CD4-positive, alpha-beta T cell treated with Interleukin-2 at 100 ng/mL for 4 hours (primary cell): ENCODE results near the gene ASCL3.
"Not testable (repeated sequence)": the region's sequence is repeated elsewhere in the genome, so short reads cannot be mapped to it uniquely, and the experiment has no call there.

ENCODE experiments used
- DNase-seq: peaks from one replicate; pipeline ENCODE4 v3.0.0-alpha.2; 2020; ENCODE audit warnings: low spot score

ASCL3 gene

DNA sequence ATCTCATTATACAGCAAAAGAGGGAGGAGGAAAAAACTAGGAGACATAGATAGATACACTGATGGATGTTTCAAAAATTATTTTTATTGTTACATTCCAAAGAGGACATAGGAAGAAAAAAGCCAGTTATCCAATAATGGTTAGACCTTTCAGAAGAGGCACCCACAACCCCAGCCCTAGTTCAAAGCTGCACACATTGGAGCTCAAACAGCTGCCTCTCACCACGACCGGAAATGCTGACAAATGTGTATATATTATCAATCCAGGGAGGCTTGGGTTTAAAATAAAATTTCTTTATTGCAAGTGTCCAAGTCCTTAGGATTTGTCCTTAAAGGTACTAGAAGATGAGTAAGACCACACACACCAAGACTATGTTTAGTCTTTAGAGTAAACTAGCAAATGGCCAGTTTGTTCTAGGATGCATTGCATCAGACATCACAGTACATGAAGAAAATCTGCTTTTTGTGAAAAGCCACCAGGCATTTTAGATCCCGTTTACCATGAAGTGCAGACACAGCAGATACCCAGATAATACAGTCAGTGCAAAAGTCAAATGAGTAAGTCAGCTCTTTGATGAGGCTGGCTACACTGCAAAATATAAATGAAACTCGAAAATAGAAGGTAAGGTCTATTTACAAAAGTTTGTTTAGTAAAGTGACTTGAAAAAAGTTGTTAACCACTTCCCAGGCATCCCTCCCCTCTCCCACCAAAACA, 4.6 kb upstream of the ASCL3 start:
- DNase-seq, result no peak

DNA sequence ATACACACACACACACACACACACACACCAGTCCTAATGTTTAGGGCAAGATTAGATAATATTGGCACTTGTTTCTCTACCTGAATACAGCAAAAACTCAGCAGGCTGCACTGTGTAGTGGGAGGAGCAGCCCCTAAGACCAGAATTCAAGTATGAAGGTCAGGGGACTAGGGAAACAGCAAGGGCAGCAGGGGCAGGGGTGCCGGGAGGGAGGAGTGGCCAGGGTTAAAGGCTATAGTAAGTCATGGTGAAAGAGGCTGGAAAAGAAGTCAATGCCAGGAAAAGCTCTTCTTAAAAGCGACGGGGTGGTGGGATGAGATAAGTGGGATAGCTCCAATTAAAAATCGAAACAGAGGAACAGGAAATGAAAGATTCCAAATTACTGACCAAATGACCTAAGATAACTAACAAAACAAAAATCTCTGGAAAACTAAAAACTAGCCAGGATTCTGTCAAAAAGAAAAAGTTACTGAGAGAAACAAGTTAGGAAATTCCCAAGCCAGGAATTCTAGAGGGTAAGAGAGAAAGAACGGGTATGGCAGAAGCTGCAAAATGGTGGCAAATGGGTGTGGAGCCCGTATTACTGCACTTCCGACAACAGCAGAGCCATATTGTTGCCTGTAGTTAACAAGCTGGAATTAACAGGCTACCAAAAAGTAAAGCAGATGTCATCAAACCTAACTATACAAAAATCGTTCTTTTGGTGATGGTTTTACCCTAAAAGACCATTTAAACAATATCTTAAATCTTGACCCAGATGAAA, 1.3 kb downstream of the ASCL3 start:
- no peak for DNase-seq

DNA sequence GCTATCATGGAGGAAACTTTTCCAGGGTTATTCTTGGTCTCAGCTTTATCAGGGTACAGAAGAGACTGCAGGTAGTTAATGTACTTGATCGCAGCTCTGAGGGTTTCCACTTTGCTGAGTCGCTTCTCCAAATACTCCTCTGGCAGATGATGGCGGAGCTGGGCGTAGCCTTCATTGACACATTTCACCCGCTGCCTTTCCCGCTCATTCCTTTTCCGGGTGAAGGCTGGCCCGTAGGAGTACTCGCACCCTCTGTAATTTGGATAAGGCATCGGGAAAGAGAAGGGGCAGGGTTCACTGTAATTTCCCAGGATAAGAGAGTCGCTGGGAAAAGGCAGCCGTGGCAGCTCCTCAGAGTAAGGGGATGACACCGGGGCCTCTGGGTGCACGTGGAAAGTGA, 5.2 kb downstream of the ASCL3 start:
- no peak for DNase-seq

DNA sequence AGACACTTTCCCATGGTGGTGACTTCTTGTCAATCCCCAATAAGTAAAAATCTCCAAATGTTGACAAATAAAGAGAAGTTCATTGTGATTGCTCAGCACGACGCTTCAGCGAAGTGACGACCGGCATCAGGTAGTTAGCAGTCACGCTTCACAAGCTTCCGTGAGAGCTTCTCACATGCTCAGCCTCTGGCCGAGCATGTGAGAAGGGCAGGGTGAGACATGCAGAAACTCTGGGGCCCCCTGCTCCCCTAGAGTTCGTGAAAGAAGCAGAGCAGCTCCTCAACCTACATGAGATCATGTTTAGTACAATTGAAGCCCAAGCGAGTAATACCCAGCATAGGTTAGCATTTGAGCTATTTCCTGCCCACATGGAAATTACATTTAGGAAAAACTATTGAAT, 5.7 kb downstream of the ASCL3 start:
- DNase-seq, result no peak

DNA sequence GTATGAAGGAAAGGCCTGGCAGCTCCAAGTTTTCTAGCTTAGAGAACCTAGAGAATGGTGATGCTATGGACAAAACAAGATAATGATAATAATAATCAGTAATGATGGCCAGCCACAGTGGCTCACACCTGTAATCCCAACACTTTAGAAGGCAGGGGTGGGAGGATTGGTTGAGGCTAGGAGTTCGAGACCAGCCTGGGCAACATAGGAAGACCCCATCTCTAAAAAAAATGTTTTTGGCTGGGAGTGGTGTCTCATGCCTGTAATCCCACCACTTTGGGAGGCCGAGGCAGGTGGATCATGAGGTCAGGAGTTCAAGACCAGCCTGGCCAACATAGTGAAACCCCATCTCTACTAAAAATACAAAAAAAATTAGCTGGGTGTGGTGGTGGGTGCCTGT, 7.0 kb downstream of the ASCL3 start:
- DNase-seq, result not testable (repeated sequence)

DNA sequence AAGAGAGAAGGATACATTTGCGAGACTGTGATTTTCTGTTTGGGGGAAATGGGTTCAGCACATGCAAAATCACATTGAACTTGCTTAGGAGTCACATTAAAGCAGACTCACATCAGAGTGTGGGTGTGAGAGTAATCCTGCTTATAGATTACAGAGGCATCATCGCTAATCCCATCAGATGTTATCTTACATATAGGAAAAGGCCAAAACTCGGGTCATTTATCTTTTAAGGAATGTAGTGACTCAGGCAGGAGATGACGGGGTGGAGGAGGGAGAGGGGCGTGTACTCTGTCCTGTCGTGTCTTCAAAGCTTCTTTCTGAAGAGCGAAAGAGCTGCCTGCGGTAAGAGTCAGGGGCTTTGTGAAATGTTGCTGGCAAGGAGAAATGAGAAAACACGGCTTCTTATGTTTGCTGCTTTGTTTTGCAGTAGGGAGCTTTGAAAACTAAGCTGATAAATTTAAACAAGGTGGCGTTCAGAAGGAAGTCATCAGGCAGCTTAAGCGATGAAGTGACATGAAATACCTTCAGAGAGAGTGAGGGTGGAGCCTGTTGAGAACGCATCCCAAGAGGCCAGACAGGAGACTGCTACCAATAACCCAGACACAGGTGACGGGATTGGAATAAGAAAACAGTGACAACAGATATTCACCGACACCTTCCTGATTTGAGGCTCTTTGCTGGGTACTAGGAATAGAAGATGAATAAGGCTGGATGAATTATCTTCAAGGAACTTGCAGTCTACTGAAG, 7.9 kb downstream of the ASCL3 start:
- no peak for DNase-seq

DNA sequence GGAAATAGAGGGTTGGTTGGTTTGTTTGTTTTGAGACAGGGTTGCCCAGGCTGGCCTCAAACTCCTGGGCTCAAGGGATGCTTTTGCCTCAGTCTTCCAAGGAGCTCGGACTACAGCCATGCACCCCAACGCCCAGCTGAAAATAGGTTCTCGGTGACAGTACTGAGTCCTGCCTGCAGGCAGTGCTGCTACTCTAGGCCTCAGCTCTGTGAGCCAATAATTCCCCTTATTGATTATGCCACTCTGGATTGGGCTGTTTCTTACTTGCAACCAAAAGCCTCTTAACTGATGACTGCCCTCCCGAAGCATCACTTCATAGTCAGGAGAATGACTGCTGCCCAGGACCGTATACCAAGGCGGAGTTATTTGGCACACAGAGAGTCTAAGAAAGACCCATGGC, 8.9 kb downstream of the ASCL3 start:
- DNase-seq, result no peak

DNA sequence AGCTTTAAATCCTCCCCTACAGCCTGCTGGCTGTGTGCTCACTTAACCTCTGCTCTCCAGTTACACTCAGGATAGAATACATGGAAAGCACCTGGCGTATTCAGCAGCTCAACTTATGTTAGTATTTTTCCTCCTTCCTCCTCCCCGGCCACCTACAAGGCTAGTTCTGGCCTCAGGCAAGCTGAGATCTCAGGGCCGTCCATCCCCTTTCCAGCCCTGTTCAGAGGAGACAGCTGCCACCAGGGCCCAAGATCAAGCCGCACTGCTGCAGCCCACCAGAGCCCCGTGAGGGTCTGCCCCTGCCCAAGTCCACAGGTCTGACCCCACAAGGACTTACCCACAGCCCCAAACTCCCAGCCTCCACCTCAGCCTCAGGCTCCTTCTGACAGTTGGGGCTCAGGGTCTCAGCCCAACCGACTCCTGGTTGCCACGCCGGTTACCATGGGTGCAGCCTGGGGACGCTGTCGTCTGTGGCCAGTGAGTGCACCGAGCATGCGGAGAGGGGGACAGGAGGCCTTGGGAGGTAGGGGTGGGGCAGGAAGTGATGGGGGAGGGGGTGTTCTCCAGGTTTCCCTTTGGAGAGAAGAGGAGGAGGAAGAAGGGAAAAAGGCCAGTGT, 10.1 kb downstream of the ASCL3 start, which contains the start of gene C11orf16:
Gene C11orf16 (minus strand): TSS at position 384 of the 617 bp plus-strand sequence. CDS start 639 bp downstream, outside the sequence.
- no peak for DNase-seq

DNA sequence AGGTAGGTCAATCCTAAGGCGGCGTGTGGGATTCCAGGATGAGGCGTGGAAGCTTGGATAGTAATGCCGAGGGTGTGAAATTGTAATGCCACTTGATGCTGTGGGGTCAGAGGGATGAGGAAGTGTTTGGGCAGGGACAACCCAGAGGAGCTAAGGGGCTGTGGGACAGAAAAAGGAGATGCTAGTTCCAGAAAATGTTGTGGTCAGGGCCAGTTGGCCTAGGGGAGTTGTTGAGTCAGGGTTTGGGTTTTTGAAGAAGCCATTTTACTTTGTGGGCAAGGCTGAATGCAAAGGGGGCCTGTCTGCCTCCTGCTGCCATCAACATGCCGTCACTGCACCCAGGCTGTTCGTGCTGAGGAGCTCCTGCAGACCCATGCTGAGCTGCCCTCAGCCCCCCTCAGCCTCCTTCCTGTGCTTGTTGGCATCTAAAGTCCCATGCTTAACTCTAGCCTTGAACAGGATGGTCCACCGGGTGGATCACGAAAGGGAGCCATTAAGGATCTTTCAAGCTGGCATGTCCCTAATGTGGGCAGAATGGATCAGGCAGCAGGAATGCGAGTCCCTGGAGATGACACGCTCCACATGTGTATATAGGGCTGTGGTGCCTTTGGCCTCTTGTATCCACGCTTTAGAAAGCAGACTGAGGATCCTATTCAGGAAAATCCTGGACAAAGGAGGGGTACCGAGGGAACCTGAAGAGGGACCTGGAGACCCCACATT, 12.2 kb downstream of the ASCL3 start:
- no peak for DNase-seq

DNA sequence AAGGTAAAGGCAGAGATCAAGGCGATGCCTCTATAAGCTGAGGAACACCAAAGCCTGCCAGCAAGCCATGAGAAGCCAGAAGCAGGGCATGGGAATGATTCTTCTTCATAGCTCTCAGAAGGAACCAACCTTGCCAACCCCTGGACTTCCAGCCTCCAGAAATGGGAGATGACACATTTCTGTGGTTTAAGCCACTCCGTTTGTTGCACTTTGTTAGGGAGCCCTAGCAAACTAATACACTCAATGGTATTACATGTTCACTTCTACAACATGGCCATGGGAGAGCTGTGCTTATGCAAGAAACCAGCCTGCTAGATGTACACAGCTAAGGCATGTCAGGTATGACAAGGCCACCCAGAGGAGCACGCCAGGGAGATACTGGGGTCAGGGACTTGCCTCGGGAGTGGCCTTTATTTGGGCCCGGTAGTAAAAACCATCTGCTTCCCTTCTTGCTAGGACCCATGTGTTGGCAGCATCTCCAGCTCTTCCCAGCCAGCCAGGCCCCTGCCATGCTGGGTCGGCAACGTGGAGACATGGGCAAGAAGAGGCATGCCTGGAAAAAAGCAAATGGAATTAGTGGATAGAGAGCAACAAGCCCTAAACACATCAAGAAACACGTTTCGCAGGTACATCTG, 13.7 kb downstream of the ASCL3 start:
- DNase-seq, result no peak

DNA sequence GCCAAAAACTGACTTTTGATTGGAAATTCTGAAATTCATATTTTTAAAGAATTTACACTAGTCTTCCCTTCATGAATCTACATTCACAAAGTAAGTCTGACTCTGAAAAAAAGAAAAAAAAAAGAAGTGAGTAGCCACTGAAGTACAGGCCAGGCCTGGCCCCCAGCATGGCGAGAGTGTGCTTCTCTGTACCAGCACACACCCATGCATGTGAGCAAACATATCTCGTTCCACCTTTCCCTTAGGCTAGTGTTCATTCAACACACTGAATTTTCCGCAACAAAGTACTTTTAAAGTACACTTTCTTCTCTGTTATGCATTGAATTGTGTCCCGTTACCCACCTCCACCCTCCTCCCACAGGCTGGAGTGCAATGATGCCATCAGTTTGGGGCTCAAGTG, 14.6 kb downstream of the ASCL3 start:
- DNase-seq, result no peak

DNA sequence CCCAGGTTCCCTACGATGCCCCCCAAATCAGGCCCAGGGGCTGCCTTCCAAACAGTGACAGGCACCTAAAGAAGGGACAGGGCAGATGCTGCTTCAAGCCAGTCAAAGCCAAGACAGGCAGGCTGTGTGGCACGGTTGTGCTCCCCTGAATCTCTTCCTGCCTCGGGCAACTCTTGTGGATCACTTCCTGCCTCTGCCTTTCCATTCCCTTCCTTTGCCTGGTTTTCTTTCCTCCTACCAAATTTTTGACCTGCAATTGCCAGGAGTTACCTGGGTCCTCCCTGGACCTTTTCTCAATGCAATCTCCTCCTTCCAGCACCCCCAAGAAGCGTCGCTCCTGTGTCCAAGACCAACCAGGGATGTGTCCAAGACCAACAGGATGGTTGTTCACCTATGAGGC, 15.6 kb downstream of the ASCL3 start:
- DNase-seq, result no peak

DNA sequence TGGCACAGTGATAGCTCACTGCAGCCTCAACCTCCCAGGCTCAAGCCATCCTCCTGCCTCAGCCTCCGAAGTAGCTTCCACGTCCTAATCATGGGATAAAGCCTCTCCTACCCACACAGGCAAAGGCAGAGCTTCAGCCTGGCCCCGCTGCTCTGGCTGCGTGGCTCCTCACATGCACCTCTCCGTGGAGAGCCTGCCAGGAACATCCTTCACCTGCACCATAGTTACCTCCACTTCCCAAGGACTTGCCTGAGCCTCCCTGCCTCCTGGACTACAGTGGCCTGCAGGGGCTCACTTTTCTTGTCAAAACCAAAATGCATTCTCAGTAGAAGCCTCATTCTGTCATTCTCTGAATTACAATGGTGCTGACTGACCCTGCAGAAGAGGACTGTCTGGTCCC, 16.6 kb downstream of the ASCL3 start:
- no peak for DNase-seq

DNA sequence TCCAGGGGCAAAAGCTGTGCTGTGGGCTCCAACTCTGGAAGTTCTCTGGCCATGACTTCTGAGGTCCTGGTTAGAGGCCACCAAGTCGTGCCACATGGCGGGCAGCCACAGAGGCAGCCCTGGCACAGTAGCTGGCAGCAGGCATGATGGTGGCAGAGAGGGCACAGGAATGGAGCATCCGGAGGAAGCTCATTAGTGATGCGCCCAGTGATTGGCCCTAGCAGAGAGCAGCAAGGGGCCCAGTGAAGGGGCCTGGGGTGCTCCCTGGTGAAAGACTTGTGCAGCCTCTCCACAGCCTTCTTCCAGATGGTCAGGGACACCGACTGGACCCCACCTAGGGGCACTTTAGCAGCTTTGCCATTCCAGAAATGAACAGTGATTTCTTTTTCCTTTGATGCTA, 17.1 kb downstream of the ASCL3 start:
- no peak for DNase-seq

DNA sequence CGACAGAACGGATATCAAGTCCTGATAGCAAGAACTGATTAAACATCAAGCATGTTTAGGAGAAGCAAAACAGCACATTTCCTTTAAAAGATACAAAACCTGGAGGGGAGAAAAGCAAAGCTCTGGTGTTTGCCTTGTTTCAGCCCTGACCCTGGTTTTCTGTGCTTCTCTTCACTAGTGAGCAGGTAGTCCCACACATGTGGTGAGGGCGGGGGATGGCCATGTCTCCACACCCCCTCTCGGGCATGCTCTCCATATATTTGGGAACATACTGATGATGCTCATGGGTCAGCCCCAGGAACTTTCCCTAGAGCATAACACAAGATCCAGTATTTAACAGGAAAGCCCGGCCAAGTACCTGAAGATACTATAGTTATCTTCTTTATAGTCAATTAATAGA, 20.1 kb downstream of the ASCL3 start:
- DNase-seq, result no peak

DNA sequence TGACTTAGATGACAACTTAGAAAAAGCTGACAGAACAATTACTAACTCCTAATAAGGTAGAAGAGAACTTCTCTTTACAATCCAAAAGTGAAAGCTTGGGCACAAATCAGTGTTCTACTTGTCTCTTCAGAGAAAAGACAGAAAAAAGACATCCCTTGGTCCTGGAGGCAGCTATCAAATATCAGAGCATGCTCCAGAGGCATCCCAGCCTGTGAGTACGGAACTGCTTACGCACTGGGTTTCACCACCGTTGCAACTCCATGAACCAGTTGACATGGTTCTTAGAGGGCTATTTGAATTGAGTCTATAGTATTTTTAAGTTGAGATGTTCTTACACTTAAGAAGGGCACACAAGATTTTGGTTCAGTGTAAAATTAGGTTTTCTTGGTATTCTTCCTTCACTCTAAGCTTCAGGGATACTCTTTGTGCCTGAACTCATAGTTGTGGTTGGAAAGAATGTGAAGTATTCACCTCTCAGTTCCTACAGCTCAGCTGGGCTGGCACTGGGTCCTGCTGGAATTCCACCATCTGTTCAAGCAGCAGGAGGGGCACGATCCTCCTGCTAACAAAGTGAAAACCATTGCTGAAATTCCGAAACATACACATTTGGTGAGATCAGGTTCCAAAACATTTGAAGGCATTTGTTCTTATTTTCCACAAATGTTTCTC, 25.5 kb downstream of the ASCL3 start:
- no peak for DNase-seq

DNA sequence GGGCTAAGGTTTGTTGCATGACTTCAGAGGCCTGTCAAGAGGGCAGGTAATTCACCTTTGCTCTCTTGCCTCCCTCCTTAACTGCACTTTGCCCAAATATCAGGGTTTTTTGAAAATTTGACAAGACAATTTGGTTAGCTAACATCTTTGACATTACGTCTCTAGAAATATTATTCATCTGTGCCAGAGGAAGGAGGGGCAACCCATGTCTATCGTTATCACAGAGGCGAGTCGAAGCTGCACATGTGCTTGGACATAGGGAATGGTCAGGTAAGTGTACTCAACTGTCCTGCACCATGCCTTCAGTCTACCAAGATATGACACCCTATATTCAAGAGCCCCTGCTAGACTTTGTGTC, 28.2 kb downstream of the ASCL3 start:
- no peak for DNase-seq

DNA sequence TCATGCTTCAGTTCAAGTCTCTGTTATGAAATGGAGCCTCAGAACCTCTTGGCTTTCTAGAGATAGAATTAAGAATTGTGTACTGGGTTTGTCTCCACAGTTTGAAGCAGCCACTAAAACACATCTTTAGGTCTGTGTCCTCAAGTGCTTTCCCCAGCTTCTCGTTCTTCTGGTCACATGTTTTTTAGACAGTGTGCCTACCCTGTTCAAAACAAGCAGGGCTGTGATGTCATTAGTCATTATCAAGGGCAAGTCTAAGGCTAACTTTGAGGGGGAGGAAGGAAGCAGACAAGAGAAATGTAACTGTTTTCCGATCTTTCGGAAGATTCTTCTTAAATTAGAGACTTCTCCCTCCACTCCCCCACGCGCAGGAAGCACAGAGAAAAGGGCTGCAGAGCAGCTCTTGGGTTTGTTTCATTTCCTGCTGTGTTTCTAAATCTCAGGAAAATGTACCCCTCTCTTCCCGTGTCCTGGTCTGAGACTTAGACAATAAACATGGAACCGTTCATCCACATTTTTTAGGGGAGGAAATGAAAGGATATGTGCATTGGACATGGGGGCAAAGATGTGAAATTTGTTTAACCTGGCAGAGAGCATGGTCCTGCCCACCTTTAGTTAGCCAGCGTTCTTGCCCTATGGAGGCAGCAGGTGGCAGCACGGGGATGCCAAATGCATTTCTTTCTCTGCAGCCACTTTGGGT, 28.7 kb downstream of the ASCL3 start:
- peak; percentile 51 for DNase-seq

DNA sequence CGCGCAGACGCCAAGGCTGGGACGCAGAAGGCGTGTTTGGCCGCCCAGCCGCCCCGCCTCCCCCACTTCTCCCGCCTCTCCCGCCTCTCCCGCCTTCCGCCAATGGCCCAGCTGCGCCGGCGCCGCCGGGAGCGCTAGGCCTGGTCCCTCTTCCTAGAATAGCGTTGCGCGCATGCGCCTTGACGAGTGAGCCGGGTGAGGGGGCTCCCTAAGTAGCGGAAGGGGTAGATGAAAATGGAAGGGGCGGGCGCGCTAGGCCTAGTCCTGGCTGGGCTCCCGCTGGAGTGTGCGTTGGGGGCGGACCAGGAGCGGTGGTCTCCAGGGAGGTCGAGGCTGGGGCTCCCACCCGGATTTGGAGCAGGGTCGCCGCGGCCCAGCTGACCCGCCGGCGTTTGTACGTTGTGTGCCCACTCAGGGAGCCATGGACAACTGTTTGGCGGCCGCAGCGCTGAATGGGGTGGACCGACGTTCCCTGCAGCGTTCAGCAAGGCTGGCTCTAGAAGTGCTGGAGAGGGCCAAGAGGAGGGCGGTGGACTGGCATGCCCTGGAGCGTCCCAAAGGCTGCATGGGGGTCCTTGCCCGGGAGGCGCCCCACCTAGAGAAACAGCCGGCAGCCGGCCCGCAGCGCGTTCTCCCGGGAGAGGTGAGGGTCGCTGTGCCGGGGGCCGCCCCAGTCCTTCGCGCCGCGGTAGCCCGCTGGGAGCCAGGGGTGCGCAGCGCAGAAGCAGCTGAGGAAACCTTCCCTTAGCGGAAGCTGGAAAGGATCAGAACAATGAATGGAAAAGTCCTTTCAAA, 31.6 kb downstream of the ASCL3 start, which contains the start of gene AKIP1:
Gene AKIP1 (plus strand): TSS at position 161 of the 795 bp plus-strand sequence. CDS start 261 bp downstream, at position 422.
- peak; percentile 78 for DNase-seq
